SK-N-SH (cell line): ENCODE data around the gene RPS6KA2.

Source experiments
- POLR2AphosphoS5 ChIP-seq: IDR thresholded peaks from 2 replicates; pipeline ENCODE4 v1.6.1; 2012; ENCODE audit warnings: low read depth, low read length
- SIN3A ChIP-seq: IDR thresholded peaks from 2 replicates; pipeline ENCODE4 v1.6.1; 2012; ENCODE audit warnings: low read depth, mild to moderate bottlenecking, low read length, moderate library complexity, borderline replicate concordance
- SMC3 ChIP-seq: IDR thresholded peaks from 2 replicates; pipeline ENCODE4 v1.6.1; 2012; ENCODE audit warnings: low read depth, low read length, improper control_type of control experiment
- TAF1 ChIP-seq: IDR thresholded peaks from 2 replicates; pipeline ENCODE4 v1.6.1; 2012; ENCODE audit warnings: low read depth, mild to moderate bottlenecking, low read length, moderate library complexity, borderline replicate concordance
- TF ChIP-seq, protein P1 (sequence below): fragments of 200-600 bp; sonication (generic); IDR thresholded peaks from 2 replicates; pipeline ENCODE4 v1.6.1; 2017; ENCODE audit warnings: antibody characterized with exemption, mild to moderate bottlenecking, moderate library complexity
- TF ChIP-seq, protein P2 (sequence below): IDR thresholded peaks from 2 replicates; pipeline ENCODE4 v1.4.0; 2012; ENCODE audit warnings: low read depth

DNA sequence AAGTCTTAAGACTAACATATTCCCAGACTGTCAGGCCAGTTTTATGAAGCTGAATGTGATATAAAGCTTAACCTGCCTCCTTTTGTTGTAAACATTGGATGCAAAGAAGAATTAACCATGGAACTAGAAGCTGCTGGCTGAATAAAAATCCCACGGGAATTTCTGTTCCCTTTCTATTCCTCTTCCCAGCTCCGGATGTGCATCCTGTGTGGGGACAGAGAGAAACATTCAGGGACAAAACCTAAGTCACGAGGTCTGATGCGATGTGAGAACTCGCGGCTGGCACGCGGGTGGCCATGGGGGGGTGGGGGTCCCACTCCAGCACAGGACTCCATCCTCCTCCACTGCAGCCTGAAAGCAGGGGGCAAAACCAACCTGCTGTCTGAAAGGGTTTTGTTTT is 72.7 kb downstream of the RPS6KA2 start:
- TF ChIP-seq, protein P1, sequence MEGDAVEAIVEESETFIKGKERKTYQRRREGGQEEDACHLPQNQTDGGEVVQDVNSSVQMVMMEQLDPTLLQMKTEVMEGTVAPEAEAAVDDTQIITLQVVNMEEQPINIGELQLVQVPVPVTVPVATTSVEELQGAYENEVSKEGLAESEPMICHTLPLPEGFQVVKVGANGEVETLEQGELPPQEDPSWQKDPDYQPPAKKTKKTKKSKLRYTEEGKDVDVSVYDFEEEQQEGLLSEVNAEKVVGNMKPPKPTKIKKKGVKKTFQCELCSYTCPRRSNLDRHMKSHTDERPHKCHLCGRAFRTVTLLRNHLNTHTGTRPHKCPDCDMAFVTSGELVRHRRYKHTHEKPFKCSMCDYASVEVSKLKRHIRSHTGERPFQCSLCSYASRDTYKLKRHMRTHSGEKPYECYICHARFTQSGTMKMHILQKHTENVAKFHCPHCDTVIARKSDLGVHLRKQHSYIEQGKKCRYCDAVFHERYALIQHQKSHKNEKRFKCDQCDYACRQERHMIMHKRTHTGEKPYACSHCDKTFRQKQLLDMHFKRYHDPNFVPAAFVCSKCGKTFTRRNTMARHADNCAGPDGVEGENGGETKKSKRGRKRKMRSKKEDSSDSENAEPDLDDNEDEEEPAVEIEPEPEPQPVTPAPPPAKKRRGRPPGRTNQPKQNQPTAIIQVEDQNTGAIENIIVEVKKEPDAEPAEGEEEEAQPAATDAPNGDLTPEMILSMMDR, result no peak
- TF ChIP-seq SIN3A (no peak), TAF1 (no peak), SMC3 (no peak), POLR2AphosphoS5 (no peak)
- TF ChIP-seq, protein P2, sequence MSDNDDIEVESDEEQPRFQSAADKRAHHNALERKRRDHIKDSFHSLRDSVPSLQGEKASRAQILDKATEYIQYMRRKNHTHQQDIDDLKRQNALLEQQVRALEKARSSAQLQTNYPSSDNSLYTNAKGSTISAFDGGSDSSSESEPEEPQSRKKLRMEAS, result no peak
